Fibroblast of lung (primary cell): ENCODE results near the gene CELF2.

Experiments
- EZH2 ChIP-seq: IDR thresholded peaks from 2 replicates; pipeline ENCODE4 v1.5.1; 2012; ENCODE audit warnings: low read length, control low read depth, mild to moderate bottlenecking; ENCODE audit errors: missing control alignments
- TF ChIP-seq, protein P1 (sequence below), 2 donors: IDR thresholded peaks in 1 of 2; conservative IDR thresholded peaks in 1 of 2; 1 replicate in 1 of 2; 2 replicates in 1 of 2; pipeline ENCODE4 v1.5.1; 2011 to 2012; ENCODE audit warnings: low read length in 2 of 2, control low read depth in 1 of 2, inconsistent platforms in 1 of 2, low read depth in 1 of 2, mild to moderate bottlenecking in 1 of 2

- TF ChIP-seq, protein P1, sequence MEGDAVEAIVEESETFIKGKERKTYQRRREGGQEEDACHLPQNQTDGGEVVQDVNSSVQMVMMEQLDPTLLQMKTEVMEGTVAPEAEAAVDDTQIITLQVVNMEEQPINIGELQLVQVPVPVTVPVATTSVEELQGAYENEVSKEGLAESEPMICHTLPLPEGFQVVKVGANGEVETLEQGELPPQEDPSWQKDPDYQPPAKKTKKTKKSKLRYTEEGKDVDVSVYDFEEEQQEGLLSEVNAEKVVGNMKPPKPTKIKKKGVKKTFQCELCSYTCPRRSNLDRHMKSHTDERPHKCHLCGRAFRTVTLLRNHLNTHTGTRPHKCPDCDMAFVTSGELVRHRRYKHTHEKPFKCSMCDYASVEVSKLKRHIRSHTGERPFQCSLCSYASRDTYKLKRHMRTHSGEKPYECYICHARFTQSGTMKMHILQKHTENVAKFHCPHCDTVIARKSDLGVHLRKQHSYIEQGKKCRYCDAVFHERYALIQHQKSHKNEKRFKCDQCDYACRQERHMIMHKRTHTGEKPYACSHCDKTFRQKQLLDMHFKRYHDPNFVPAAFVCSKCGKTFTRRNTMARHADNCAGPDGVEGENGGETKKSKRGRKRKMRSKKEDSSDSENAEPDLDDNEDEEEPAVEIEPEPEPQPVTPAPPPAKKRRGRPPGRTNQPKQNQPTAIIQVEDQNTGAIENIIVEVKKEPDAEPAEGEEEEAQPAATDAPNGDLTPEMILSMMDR (conservative IDR thresholded peaks at IDR 0.05 in 1 of 2, IDR thresholded peaks at IDR 0.05 in 1 of 2; ENCODE audit: low read depth in 1 of 2, low read length in 2 of 2), result no peak
- TF ChIP-seq EZH2, result no peak
Measured at GRCh38 chr10:11265484-11265883, 247.8 kb downstream of the CELF2 start.
